Kidney (tissue), 14 donors: ENCODE data around the gene PGK1. TPM values are rescaled to one million over a fixed set of nuclear protein-coding genes. Genes with fewer than 3 reads are reported as not detected.
"Not testable (repeated sequence)": the region's sequence is repeated elsewhere in the genome, so short reads cannot be mapped to it uniquely, and the experiment has no call there.

Source experiments
- DNase-seq, 5 donors: peaks; one replicate each; pipeline ENCODE4 v3.0.0-alpha.2; 2013 to 2020
- FAIRE-seq: peaks from 2 replicates; lab custom pipeline; 2012; peaks lifted over from hg19 to GRCh38; lab: Jason Lieb, UNC
- H3K27ac ChIP-seq, 2 donors: one replicate each; pipeline ENCODE4 v1.7.0; 2013; ENCODE audit warnings: low read depth in 2 of 2, low read length in 2 of 2, inconsistent platforms in 1 of 2
- H3K27me3 ChIP-seq: one replicate; pipeline ENCODE4 v1.7.1; 2013; ENCODE audit warnings: low read length, inconsistent platforms; ENCODE audit not compliant: control insufficient read depth, insufficient read depth
- H3K36me3 ChIP-seq, 3 donors: one replicate each; pipeline versions ENCODE4 v1.7.0 to v1.7.1; 2013; ENCODE audit warnings: low read length in 3 of 3, control low read depth in 1 of 3, inconsistent platforms in 1 of 3; ENCODE audit not compliant: insufficient read depth in 3 of 3, control insufficient read depth in 2 of 3
- H3K4me1 ChIP-seq, 3 donors: one replicate each; pipeline versions ENCODE4 v1.7.0 to v1.7.1; 2013; ENCODE audit warnings: low read length in 3 of 3, inconsistent platforms in 1 of 3, low read depth in 1 of 3; ENCODE audit not compliant: control insufficient read depth in 2 of 3, insufficient read depth in 2 of 3
- H3K4me3 ChIP-seq, 3 donors: one replicate each; pipeline versions ENCODE4 v1.7.0 to v1.8.1; 2013; ENCODE audit warnings: low read length in 3 of 3, control low read depth in 1 of 3, inconsistent platforms in 1 of 3
- H3K9ac ChIP-seq, 3 donors: one replicate each; pipeline versions ENCODE4 v1.7.0 to v1.7.1; 2013; ENCODE audit warnings: low read length in 3 of 3, control low read depth in 1 of 3, inconsistent platforms in 1 of 3
- H3K9me3 ChIP-seq, 3 donors: one replicate each; pipeline versions ENCODE4 v1.7.0 to v1.7.1; 2013; ENCODE audit warnings: low read length in 3 of 3, control low read depth in 1 of 3, inconsistent platforms in 1 of 3; ENCODE audit not compliant: control insufficient read depth in 2 of 3, insufficient read depth in 1 of 3
- intact Hi-C: fragments of 100-400 bp; cut with DNase I; formaldehyde crosslinking; loops from one replicate; pipeline ENCODE4 v1.11.1; 2022
- polyA plus RNA-seq: library from polyadenylated mRNA; stranded (reverse); fragments of 350-450 nt; fragmentation: Illumina TruSeq; extraction: RNeasy Lipid Tissue Mini Kit (QIAGEN cat#74804); gene quantifications from one replicate; pipeline ENCODE4 v1.2.3, GENCODE V29; 2014; ENCODE audit warnings: low read depth, low replicate concordance; ENCODE audit not compliant: insufficient read depth
- total RNA-seq: library from RNA; stranded (reverse); fragmentation: NEBNext Ultra II Directional; extraction: Animal tissue kit (Norgen Biotek cat#: 25700); gene quantifications from one replicate; pipeline ENCODE4 v1.2.1, GENCODE V29; 2021
- TF ChIP-seq, protein P1 (sequence below): IDR thresholded peaks from 3 replicates; pipeline ENCODE4 v1.5.1; 2012; ENCODE audit warnings: mild to moderate bottlenecking, moderate library complexity, borderline replicate concordance; ENCODE audit not compliant: insufficient read depth; ENCODE audit errors: extremely low read depth
- donor health status: control.
- donor health status: control.
- donor health status: control.
- donor health status: control.
- donor health status: control.
- donor health status: DM: yes; HTN: yes; CAD: no.
- donor health status: Normal renal cell carcinoma (clear cell type).

The PGK1 gene
- total and polyA plus RNA-seq, 2 donors from 2014 or later: 356 to 471 TPM

DNA sequence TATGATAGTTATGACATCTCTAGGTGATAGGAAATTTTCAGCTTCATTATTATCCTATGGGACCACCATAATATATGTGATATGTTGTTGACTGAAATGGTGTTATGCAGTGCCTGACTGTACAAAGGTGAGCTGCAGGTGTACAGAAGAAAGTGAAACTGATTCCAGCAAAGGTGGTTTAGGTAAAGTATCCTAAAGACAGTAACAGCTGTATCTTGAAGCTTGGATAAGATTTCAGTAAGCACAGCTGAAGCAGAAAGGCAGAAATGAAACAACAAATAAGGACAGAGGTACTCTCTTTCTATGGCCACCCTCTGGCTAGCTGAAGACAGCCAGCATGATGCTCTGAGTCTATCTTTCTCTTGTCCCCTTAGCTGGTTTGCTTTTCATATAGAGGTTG is 30.0 kb upstream of the PGK1 start:
- Histone ChIP-seq H3K9ac (no peak overlapping the region), H3K4me1 (no peaks in the 10 kb centered on the region), H3K36me3 (no peaks in the 10 kb centered on the region), H3K4me3 (no peak overlapping the region), H3K9me3 (no peaks in the 10 kb centered on the region), H3K27ac (no peak overlapping the region), H3K27me3 (no peaks in the 10 kb centered on the region)
- DNase-seq (no peak), FAIRE-seq (no peak)
- intact Hi-C loops: no loop called here
- TF ChIP-seq, protein P1, sequence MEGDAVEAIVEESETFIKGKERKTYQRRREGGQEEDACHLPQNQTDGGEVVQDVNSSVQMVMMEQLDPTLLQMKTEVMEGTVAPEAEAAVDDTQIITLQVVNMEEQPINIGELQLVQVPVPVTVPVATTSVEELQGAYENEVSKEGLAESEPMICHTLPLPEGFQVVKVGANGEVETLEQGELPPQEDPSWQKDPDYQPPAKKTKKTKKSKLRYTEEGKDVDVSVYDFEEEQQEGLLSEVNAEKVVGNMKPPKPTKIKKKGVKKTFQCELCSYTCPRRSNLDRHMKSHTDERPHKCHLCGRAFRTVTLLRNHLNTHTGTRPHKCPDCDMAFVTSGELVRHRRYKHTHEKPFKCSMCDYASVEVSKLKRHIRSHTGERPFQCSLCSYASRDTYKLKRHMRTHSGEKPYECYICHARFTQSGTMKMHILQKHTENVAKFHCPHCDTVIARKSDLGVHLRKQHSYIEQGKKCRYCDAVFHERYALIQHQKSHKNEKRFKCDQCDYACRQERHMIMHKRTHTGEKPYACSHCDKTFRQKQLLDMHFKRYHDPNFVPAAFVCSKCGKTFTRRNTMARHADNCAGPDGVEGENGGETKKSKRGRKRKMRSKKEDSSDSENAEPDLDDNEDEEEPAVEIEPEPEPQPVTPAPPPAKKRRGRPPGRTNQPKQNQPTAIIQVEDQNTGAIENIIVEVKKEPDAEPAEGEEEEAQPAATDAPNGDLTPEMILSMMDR: no peak

DNA sequence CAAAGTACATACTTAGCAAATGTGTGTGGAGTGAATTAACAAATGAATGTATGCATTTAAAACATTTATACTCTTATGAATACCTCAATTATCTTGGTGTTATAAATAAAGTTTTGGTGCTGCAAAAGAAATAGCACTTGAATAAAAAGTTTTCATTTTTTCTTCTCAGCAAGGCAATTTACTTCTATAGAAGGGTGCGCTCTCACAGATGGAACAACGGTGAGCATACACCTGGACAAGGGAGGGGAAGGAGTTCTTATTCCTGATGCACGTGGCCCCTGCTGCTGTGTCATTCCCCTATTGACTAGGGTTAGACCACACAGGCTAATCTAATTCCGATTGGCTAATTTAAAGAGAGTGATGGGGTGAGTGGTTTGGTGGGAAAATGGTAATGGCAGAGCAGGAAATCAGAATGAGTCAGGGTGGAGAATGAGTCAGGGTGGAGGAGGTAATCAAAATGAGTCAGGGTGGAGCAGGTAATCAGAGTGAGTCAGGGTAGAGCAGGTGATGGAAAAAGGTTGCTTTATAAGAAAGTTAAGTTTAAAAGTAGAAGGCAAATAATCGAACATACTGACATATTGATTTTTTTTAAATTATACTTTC is 28.2 kb upstream of the PGK1 start:
- no peaks in the 10 kb centered on the region for H3K27me3 ChIP-seq
- H3K4me3 ChIP-seq: no peak overlapping the region
- TF ChIP-seq, protein P1: no peak
- H3K4me1 ChIP-seq: no peaks in the 10 kb centered on the region
- no peak overlapping the region for H3K9ac ChIP-seq
- intact Hi-C loops: no loop called here
- no peaks in the 10 kb centered on the region for H3K36me3 ChIP-seq
- no peak overlapping the region for H3K27ac ChIP-seq
- DNase-seq (no peak), FAIRE-seq (no peak)
- H3K9me3 ChIP-seq: no peaks in the 10 kb centered on the region

DNA sequence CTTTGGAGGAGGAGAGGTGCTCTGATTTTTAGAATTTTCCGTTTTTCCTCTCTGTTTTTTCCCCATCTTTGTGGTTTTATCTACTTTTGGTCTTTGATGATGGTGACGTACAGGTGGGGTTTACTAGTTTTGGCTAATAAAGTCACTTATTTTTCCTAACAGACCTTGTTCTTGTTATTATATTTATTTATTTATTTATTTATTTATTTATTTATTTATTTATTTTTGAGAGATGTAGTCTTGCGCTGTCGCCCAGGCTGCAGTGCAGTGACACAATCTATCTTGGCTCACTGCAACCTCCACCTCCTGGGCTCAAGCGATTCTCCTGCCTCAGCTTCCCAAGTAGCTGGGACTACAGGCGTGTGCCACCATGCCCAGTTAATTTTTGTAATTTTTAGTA is 22.6 kb upstream of the PGK1 start:
- DNase-seq, intact Hi-C loops, FAIRE-seq, H3K9me3 ChIP-seq, H3K9ac ChIP-seq, H3K4me1 ChIP-seq, H3K36me3 ChIP-seq, H3K27ac ChIP-seq, H3K27me3 ChIP-seq, H3K4me3 ChIP-seq: not testable (repeated sequence)

DNA sequence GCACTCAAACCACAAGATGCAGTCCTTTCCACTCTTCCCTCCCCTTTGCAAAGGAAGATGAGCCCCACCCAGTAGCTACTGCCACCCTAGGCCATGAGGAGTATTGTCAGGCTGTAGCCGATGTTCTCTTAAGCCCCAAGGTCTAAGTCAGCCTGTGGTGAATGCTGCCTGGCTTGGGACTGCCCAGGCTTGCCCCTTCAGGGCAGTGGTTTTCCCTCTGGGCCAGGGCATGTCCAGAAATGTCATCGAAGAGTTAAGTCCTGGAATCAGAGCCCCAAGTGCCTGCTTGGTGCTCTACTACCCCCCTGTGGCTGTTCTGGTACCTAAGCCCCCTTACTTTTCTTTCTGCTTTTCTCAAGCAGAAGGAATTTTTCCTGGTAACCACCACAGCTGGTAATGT is 11.8 kb upstream of the PGK1 start:
- Histone ChIP-seq H3K27ac (no peak overlapping the region), H3K9ac (no peak overlapping the region), H3K4me1 (no peaks in the 10 kb centered on the region), H3K36me3 (no peaks in the 10 kb centered on the region), H3K27me3 (no peaks in the 10 kb centered on the region), H3K9me3 (no peaks in the 10 kb centered on the region), H3K4me3 (no peak overlapping the region)
- DNase-seq: peak in 4 of 5 donors; percentile 27 to 49 (median 30)
- intact Hi-C loops: no loop called here
- TF ChIP-seq, protein P1: no peak
- no peak for FAIRE-seq
